ENCODE measurements around the gene FBXO31. TPM values are rescaled to one million over a fixed set of nuclear protein-coding genes. Genes with fewer than 3 reads are reported as not detected.

Gene FBXO31
- total and polyA plus RNA-seq, 12 donors = 15.1 to 94.3 (median 72.4) TPM

DNA sequence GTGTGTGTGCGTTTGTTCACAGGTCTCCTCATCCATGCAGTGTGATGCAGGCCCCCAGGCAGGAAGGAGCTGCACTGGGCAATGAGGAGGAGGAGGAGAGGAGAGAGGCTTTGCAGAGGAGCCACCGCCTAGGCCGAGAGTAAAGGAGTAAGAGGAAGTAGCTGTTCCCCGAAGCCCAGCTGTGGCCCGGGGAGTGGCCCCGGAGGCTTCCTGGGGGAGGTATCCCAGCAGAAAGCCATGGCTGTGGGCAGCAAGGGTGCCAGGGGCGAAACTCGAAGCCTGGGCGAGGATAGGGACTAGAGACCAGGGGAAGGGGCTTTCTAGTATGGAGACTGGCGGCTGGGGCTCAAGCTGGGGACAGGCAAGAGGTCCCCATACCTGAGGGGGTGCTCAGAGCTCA lies 78.6 kb downstream of the FBXO31 start:
- no peaks in the 10 kb centered on the region for H3K4me1 ChIP-seq
- H3K9me3 ChIP-seq = peaks cover 0 to 13% (median 7%) of the 10 kb centered on the region in 11 donors
- DNase-seq (no peak), ATAC-seq (no peak)
- peaks cover 0 to 7% (median 0%) of the 10 kb centered on the region in 7 donors for H3K27me3 ChIP-seq
- peaks cover 0 to 5% (median 0%) of the 10 kb centered on the region in 9 donors for H3K36me3 ChIP-seq
- intact Hi-C loops (cut with DNase I) = no loop called here
- TF ChIP-seq, protein P1, sequence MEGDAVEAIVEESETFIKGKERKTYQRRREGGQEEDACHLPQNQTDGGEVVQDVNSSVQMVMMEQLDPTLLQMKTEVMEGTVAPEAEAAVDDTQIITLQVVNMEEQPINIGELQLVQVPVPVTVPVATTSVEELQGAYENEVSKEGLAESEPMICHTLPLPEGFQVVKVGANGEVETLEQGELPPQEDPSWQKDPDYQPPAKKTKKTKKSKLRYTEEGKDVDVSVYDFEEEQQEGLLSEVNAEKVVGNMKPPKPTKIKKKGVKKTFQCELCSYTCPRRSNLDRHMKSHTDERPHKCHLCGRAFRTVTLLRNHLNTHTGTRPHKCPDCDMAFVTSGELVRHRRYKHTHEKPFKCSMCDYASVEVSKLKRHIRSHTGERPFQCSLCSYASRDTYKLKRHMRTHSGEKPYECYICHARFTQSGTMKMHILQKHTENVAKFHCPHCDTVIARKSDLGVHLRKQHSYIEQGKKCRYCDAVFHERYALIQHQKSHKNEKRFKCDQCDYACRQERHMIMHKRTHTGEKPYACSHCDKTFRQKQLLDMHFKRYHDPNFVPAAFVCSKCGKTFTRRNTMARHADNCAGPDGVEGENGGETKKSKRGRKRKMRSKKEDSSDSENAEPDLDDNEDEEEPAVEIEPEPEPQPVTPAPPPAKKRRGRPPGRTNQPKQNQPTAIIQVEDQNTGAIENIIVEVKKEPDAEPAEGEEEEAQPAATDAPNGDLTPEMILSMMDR (IDR thresholded peaks at IDR 0.05) = no peak
- H3K4me3 ChIP-seq = no peak overlapping the region
- no peak overlapping the region for H3K27ac ChIP-seq
- WGBS, 2 donors = 76 to 81% methylated on average over 10 of the region's 10 CpGs

DNA sequence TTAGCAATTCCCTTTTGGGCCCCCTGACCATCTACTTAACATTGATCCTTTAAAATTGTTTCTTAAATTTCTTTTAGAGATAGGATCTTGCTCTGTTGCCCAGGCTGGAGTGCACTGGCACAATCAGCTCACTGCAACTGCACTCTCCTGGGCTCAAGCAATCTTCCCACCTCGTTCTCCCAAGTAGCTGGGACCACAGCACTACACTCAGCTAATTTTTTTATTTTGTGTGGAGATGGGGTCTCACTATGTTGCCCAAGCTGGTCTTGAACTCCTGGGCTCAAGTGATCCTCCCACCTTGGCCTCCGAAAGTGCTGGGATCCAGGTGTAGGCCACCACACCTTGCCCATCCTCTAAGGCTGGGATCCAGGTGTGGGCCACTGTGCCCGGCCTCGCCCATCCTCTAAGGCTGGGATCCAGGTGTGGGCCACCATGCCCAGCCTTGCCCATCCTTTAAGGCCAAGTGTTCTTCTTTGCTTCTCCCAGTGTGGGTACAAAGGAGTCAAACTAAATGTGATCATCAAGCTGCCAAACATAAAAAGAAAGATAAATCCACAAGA lies 79.5 kb downstream of the FBXO31 start:
- DNase-seq (no peak), ATAC-seq (peak in 1 of 8 donors; percentile 64)
- Histone ChIP-seq H3K4me1 (no peaks in the 10 kb centered on the region), H3K36me3 (peaks cover 0 to 5% (median 0%) of the 10 kb centered on the region in 9 donors), H3K9me3 (peaks cover 0 to 13% (median 7%) of the 10 kb centered on the region in 11 donors), H3K4me3 (no peak overlapping the region), H3K27ac (no peak overlapping the region), H3K27me3 (peaks cover 0 to 7% (median 0%) of the 10 kb centered on the region in 7 donors)
- TF ChIP-seq, protein P1 (IDR thresholded peaks at IDR 0.05) = no peak
- WGBS, 2 donors = 97 to 100% methylated on average over 4 of the region's 4 CpGs
- intact Hi-C loops (cut with DNase I) = no loop called here

DNA sequence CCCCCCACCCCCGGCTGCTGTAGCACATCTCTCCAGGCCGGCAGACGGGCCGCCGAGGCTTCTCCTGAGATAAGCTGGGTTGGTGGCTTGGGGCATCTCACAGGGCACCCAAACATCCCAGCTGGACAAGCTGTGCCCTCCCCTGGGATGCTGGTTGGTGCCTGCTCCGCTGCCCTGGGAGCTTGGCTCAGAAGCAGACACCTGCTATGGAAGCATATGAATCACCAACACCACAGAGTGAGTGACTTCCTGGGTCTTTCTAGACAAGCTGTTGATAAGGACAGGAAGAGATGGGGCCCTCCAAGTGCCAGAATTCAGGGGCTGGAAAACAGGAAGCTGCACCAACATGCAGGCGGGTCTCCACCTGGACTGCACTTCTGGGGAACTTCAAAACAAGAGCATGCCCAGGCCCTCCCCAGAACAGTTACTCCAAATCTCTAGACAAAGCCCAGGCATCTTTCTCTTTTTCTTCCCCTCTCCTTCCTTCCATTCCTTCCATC lies 80.1 kb downstream of the FBXO31 start:
- WGBS, 2 donors = 71 to 77% methylated on average over 7 of the region's 7 CpGs
- Histone ChIP-seq H3K4me1 (no peaks in the 10 kb centered on the region), H3K27me3 (peaks cover 0 to 7% (median 0%) of the 10 kb centered on the region in 7 donors), H3K27ac (no peak overlapping the region), H3K9me3 (peaks cover 0 to 7% (median 2%) of the 10 kb centered on the region in 11 donors), H3K4me3 (no peak overlapping the region), H3K36me3 (peaks cover 0 to 5% (median 0%) of the 10 kb centered on the region in 9 donors)
- DNase-seq = no peak
- intact Hi-C loops (cut with DNase I) = no loop called here
- no peak for ATAC-seq
- TF ChIP-seq, protein P1 (IDR thresholded peaks at IDR 0.05) = no peak

DNA sequence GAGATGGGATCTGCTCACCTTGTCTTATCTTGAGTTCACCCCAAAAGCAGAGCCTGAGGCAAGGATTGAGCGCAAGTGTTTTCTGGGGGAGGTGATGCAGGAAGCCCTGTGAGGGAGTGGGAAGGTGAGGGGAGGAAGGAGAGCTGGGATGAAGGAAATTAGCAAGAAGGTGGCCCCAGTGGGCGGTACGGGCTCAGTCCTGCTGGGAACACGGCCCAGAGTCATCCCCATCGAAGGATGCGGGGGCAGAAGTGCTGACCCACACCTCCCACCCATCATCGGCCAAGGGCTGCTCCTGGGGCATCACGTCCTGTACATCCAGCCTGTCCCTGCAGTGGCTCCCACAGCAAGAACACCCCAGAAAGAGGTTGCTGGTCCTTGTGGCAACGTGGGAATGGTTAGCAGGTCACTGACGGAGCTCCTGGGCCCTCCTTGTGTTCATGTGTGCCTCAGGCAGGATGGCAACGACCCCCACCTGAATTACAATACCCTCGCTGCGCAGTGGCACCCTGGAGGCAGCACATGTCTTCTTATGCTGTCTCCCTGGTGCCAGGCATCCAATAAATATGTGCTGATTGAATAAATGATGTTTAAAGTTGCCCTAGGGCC lies 84.6 kb downstream of the FBXO31 start:
- no peak overlapping the region for H3K4me3 ChIP-seq
- no peaks in the 10 kb centered on the region for H3K9me3 ChIP-seq
- no peak overlapping the region for H3K27ac ChIP-seq
- intact Hi-C loops (cut with DNase I) = loop anchor here in 3 of 10 donors (5.0 kb wide), 1 partner anchor 737 kb away; no protein-coding TSS in a partner anchor
- no peaks in the 10 kb centered on the region for H3K4me1 ChIP-seq
- no peaks in the 10 kb centered on the region for H3K27me3 ChIP-seq
- TF ChIP-seq, protein P1 (IDR thresholded peaks at IDR 0.05) = no peak
- no peak for DNase-seq
- ATAC-seq = no peak
- H3K36me3 ChIP-seq = peaks cover 0 to 5% (median 0%) of the 10 kb centered on the region in 9 donors
- 88 to 90% methylated on average over 13 of the region's 13 CpGs for WGBS, 2 donors

Data from heart right ventricle (tissue), 16 donors.